K562 (cell line): ENCODE data around the gene B3GALNT2. TPM values are rescaled to one million over a fixed set of nuclear protein-coding genes. Genes with fewer than 3 reads are reported as not detected.

Experiments used
- ATAC-seq: fragments of 200-7000 bp; cut with Tn5 transposase; 3 replicates; pipeline ENCODE4 v1.9.1; 2020; ENCODE audit warnings: moderate library complexity
- BruUV-seq: library from RNA; stranded (reverse); fragments of 400-500 nt; replicated peaks from 2 replicates; lab custom pipeline; 2021; lab: Mats Ljungman, UMichigan
- CTCF ChIA-PET: fragments of 300-600 bp; formaldehyde crosslinking; extraction: SDS; loops from one replicate; lab custom pipeline; 2021; ENCODE audit warnings: low intra/inter-chr PET ratio; lab: Yijun Ruan, JAX
- POLR2A ChIA-PET: fragments of 300-600, 350-650 bp; sonication (Branson Sonifier 250); formaldehyde crosslinking; extraction: SDS; loops from one replicate; lab custom pipeline; 2021; ENCODE audit warnings: antibody characterized with exemption, inconsistent platforms; lab: Yijun Ruan, JAX
- DNase-seq, 4 experiments: peaks; one replicate each; pipeline versions ENCODE4 v3.0.0 to v3.0.0-alpha.2; 2011 to 2018; ENCODE audit warnings: low spot score in 3 of 4, mixed read lengths in 3 of 4; ENCODE audit errors: extremely low read depth in 1 of 4
- FAIRE-seq: peaks from 2 replicates; lab custom pipeline; 2011; peaks lifted over from hg19 to GRCh38; lab: Jason Lieb, UNC
- H2AFZ ChIP-seq: 2 replicates; pipeline ENCODE4 v1.6.0; 2011; ENCODE audit warnings: low read depth, low read length, control low read depth, inconsistent platforms
- H3K27ac ChIP-seq: fragments of 200-600 bp; 3 replicates; pipeline ENCODE4 v1.8.0; 2011; ENCODE audit warnings: low read depth, mild to moderate bottlenecking, control low read depth, inconsistent platforms, low read length, moderate library complexity, mixed read lengths; ENCODE audit errors: extremely low read depth
- H3K27me3 ChIP-seq, 2 experiments: fragments of 300-600 bp in 1 of 2; 2 replicates in 1 of 2; 3 replicates in 1 of 2; pipeline versions ENCODE4 v1.6.0 to v1.8.0; 2011; ENCODE audit warnings: inconsistent platforms in 2 of 2, low read length in 2 of 2, mild to moderate bottlenecking in 1 of 2, mixed read lengths in 1 of 2, moderate library complexity in 1 of 2; ENCODE audit not compliant: control insufficient read depth in 2 of 2, insufficient read depth in 2 of 2
- H3K36me3 ChIP-seq: fragments of 300-600 bp; 3 replicates; pipeline ENCODE4 v1.8.0; 2011; ENCODE audit warnings: mild to moderate bottlenecking, low read length, inconsistent platforms; ENCODE audit not compliant: control insufficient read depth, insufficient read depth
- H3K4me1 ChIP-seq, 2 experiments: fragments of 200-600 bp in 1 of 2; replicated peaks in 1 of 2; 2 replicates in 1 of 2; 3 replicates in 1 of 2; pipeline versions ENCODE4 v1.5.1 to v1.8.0; 2011; ENCODE audit warnings: inconsistent platforms in 2 of 2, low read length in 2 of 2, mild to moderate bottlenecking in 1 of 2, mixed read lengths in 1 of 2, moderate library complexity in 1 of 2; ENCODE audit not compliant: control insufficient read depth in 2 of 2, insufficient read depth in 2 of 2
- H3K4me2 ChIP-seq: 2 replicates; pipeline ENCODE4 v1.6.1; 2011; ENCODE audit warnings: low read length, control low read depth, inconsistent platforms, mixed read lengths; ENCODE audit not compliant: insufficient read depth
- H3K4me3 ChIP-seq: fragments of 200-600 bp; sonication (generic), shearing (Covaris generic); 2 replicates; pipeline ENCODE4 v1.5.1; 2016; ENCODE audit warnings: control low read depth, inconsistent platforms
- H3K79me2 ChIP-seq: fragments of 200-600 bp; 3 replicates; pipeline ENCODE4 v1.8.0; 2011; ENCODE audit warnings: low read length, inconsistent platforms; ENCODE audit not compliant: control insufficient read depth, insufficient read depth
- H3K9ac ChIP-seq, 2 experiments: 2 replicates each; pipeline versions ENCODE4 v1.6.0 to v1.6.1; 2011; ENCODE audit warnings: low read depth in 2 of 2, low read length in 2 of 2, control low read depth in 1 of 2, inconsistent platforms in 1 of 2, mild to moderate bottlenecking in 1 of 2, mixed read lengths in 1 of 2; ENCODE audit not compliant: insufficient read depth in 1 of 2
- H3K9me1 ChIP-seq: one replicate; pipeline ENCODE4 v1.6.0; 2011; ENCODE audit warnings: inconsistent platforms, mild to moderate bottlenecking, low read length, moderate library complexity; ENCODE audit not compliant: control insufficient read depth, insufficient read depth
- H3K9me3 ChIP-seq: replicated peaks from 2 replicates; pipeline ENCODE4 v1.5.1; 2011; ENCODE audit warnings: low read depth, low read length, inconsistent platforms; ENCODE audit not compliant: control insufficient read depth, insufficient read depth
- H4K20me1 ChIP-seq: replicated peaks from 2 replicates; pipeline ENCODE4 v1.6.1; 2011; ENCODE audit warnings: low read length, inconsistent platforms, mixed read lengths; ENCODE audit not compliant: control insufficient read depth, insufficient read depth
- MTA2 ChIP-seq: fragments of 450-650 bp; IDR thresholded peaks from 2 replicates; pipeline ENCODE4 v1.6.1; 2016; ENCODE audit warnings: low read depth
- SRF ChIP-seq, 2 experiments: fragments of 250-450, 450-650 bp in 1 of 2; sonication (Bioruptor Pico) in 1 of 2; sonication (generic) in 1 of 2; formaldehyde crosslinking; IDR thresholded peaks; 2 replicates each; pipeline versions ENCODE4 v1.5.0 to v1.5.1; 2020 to 2022; ENCODE audit warnings: mild to moderate bottlenecking in 1 of 2, missing genetic modification reagents in 1 of 2
- TCF7L2 ChIP-seq: fragments of 150-350 bp; IDR thresholded peaks from 2 replicates; pipeline ENCODE4 v1.6.1; 2016; ENCODE audit warnings: low read depth, mild to moderate bottlenecking, low read length, moderate library complexity
- TGIF2 ChIP-seq: sonication (generic); formaldehyde crosslinking; IDR thresholded peaks from 2 replicates; pipeline ENCODE4 v1.8.1; 2022; ENCODE audit warnings: mild to moderate bottlenecking, missing genetic modification reagents, moderate library complexity
- U2AF1 ChIP-seq: fragments of 200-400 bp; formaldehyde crosslinking; optimal IDR thresholded peaks from 2 replicates; pipeline ENCODE3; 2017; ENCODE audit warnings: mild to moderate bottlenecking, low read depth, low read length, moderate library complexity
- ZNF280A ChIP-seq: fragments of 450-650 bp; IDR thresholded peaks from 2 replicates; pipeline ENCODE4 v1.6.1; 2018; ENCODE audit warnings: mild to moderate bottlenecking, low read depth; ENCODE audit not compliant: partially characterized antibody
- WGBS: fragments of 100-300 bp; shearing (Covaris generic); methylation state at CpG from one replicate; pipeline ENCODE4 v1.1.6; 2016; ENCODE audit warnings: low coverage, mixed read lengths; ENCODE audit not compliant: insufficient coverage; ENCODE audit errors: missing lambda C conversion rate; 5-methylcytosine and 5-hydroxymethylcytosine counted together
- in situ Hi-C: fragments of 300-500 bp; cut with MboI; formaldehyde crosslinking; loops from 4 replicates; pipeline ENCODE4 v1.15.0; 2018; ENCODE audit warnings: inconsistent platforms, mixed read lengths
- intact Hi-C: fragments of 100-400 bp; cut with micrococcal nuclease; formaldehyde crosslinking; loops from 2 replicates; pipeline ENCODE4 v1.14.2; 2022
- polyA plus RNA-seq, 8 experiments: library from polyadenylated mRNA; depleted of rRNA in 4 of 8; stranded (reverse) in 5 of 8; unstranded in 3 of 8; fragments of >200 nt; fragmentation: Nextera tagmentation in 2 of 8; fragmentation: Illumina TruSeq in 1 of 8; extraction: Ambion mirVana in 2 of 8; extraction: Trizol in 1 of 8; gene quantifications; 2 replicates each; pipeline versions ENCODE4 v1.2.1 to v1.2.3, GENCODE V29; 2011 to 2014; ENCODE audit warnings: inconsistent platforms in 1 of 8, missing spikeins in 1 of 8
- total RNA-seq, 7 experiments: library from RNA; depleted of rRNA in 6 of 7; stranded (reverse); fragments of >200 nt in 6 of 7; fragmentation: Illumina TruSeq in 2 of 7; extraction: Trizol in 2 of 7; gene quantifications; 2 replicates each; pipeline versions ENCODE4 v1.2.1 to v1.2.3, GENCODE V29; 2011 to 2021; ENCODE audit warnings: low replicate concordance in 1 of 7

B3GALNT2 gene
- total and polyA plus RNA-seq, 9 of the 15 experiments (the other 6 are each of a cell fraction or from before 2014, with no cell fraction given) = 2.0 to 31.7 (median 22.9) TPM

GRCh38 chr1:235426143-235426542 lies 78.1 kb downstream of the B3GALNT2 start:
- TF ChIP-seq SRF (CRISPR knock-in tag; IDR thresholded peaks at IDR 0.05) = 0 out of 4 replicates have a peak, but pooled peaks of 1 of the 2 experiments have one; percentile 44
- no peak for TF ChIP-seq TGIF2 (CRISPR knock-in tag)
- no peak for TF ChIP-seq TCF7L2
- no peak for TF ChIP-seq ZNF280A
- TF ChIP-seq MTA2 = no peak
- no peak for TF ChIP-seq U2AF1
- H3K27ac ChIP-seq = no peak overlapping the region
- ChIA-PET POLR2A (no interaction called here), CTCF (no interaction called here)
- FAIRE-seq = no peak
- peaks cover 0 to 8% of the 10 kb centered on the region in 2 experiments; a peak in 2 of 5 replicates for H3K4me1 ChIP-seq
- no peak overlapping the region for H3K4me3 ChIP-seq
- no peaks in the 10 kb centered on the region for H3K9me3 ChIP-seq
- no peaks in the 10 kb centered on the region for H3K27me3 ChIP-seq
- no peak overlapping the region for H3K9ac ChIP-seq
- in situ Hi-C loops = no loop called here
- no TSS peak for BruUV-seq
- DNase-seq = no peak
- peaks cover 34% of the 10 kb centered on the region; the same call in 2 of the 3 replicates for H3K36me3 ChIP-seq
- peaks cover 17% of the 10 kb centered on the region; the same call in 2 of the 3 replicates for H3K79me2 ChIP-seq
- H4K20me1 ChIP-seq = 0 out of 2 replicates have a peak, but pooled peaks cover 8% of the 10 kb centered on the region
- WGBS = 96% methylated on average over 4 of the region's 4 CpGs
- H3K4me2 ChIP-seq = no peak overlapping the region
- H3K9me1 ChIP-seq = no peaks in the 10 kb centered on the region
- no peak overlapping the region for H2AFZ ChIP-seq
- intact Hi-C loops = no loop called here
- ATAC-seq = no peak
